ENCODE measurements around the gene ARVCF. TPM values are rescaled to one million over a fixed set of nuclear protein-coding genes. Genes with fewer than 3 reads are reported as not detected.
A peak's percentile ranks its signal among the peaks of the same experiment; 100 is the strongest.

ARVCF gene
- total and polyA plus RNA-seq, 9 of the 15 experiments (the other 6 are each of a cell fraction or from before 2014, with no cell fraction given): 0.03 to 97.4 (median 15.6) TPM

- peak; percentile 4; the same call in 1 of the 2 replicates for TF ChIP-seq PBX2 (CRISPR knock-in tag; IDR thresholded peaks at IDR 0.05; ENCODE audit: low read depth)
- TF ChIP-seq PBX2 (tag; conservative IDR thresholded peaks at IDR 0.05; ENCODE audit: low read depth): no peak
- no peak for TF ChIP-seq FOXA1 (IDR thresholded peaks at IDR 0.05; ENCODE audit: borderline replicate concordance)
- no peak for TF ChIP-seq ETV1 (tag; conservative IDR thresholded peaks at IDR 0.05; ENCODE audit: low read depth)
- no peak for TF ChIP-seq CC2D1A (IDR thresholded peaks at IDR 0.05)
- no peak for TF ChIP-seq KDM2B (CRISPR knock-in tag; IDR thresholded peaks at IDR 0.05)
- no peak for TF ChIP-seq ZNF830 (CRISPR knock-in tag; IDR thresholded peaks at IDR 0.05)
- no peak for TF ChIP-seq ZNF77 (CRISPR knock-in tag; IDR thresholded peaks at IDR 0.05)
- TF ChIP-seq BRD4 (IDR thresholded peaks at IDR 0.05): 0 out of 2 replicates have a peak, but pooled peaks have one; percentile 28
- no peak for TF ChIP-seq ZNF354B (CRISPR knock-in tag; IDR thresholded peaks at IDR 0.05)
- 0 out of 2 replicates have a peak, but pooled peaks have one; percentile 49 for TF ChIP-seq ZNF717 (CRISPR knock-in tag; IDR thresholded peaks at IDR 0.05)
- TF ChIP-seq RBM22 (IDR thresholded peaks at IDR 0.05; ENCODE audit: low read depth, low read length, poor library complexity, severe bottlenecking): no peak
- TF ChIP-seq MXI1 (IDR thresholded peaks at IDR 0.05; ENCODE audit: low read depth, low read length): no peak
Observed at GRCh38 chr22:19972652-19973550, 43.7 kb downstream of the ARVCF start (continued).

Measured in K562 (cell line).